Measurements from ENCODE around the gene SLC25A21.
"Not testable (repeated sequence)": the region's sequence is repeated elsewhere in the genome, so short reads cannot be mapped to it uniquely, and the experiment has no call there.

Gene SLC25A21

DNA sequence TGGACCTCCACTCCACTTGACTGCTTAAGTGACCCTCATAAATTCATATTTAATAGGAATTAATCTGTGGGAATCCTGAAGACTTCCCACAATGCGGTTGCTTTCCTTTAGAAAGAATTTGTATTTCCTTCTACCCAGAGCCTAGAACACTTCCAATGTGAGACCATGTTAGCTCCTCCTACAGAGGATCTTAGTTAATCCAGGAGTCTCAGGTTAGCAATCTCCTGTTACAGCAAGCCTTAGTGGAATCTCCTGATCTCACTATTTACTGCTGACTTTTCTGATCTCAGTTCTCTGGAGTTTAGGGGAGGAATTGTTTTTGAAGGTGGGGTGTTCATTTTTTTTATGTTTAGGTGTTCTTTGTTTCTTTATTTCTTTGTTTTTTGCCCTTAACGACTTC lies 186.0 kb downstream of the SLC25A21 start:
- DNase-seq (ENCODE audit: low read depth), result no peak

DNA sequence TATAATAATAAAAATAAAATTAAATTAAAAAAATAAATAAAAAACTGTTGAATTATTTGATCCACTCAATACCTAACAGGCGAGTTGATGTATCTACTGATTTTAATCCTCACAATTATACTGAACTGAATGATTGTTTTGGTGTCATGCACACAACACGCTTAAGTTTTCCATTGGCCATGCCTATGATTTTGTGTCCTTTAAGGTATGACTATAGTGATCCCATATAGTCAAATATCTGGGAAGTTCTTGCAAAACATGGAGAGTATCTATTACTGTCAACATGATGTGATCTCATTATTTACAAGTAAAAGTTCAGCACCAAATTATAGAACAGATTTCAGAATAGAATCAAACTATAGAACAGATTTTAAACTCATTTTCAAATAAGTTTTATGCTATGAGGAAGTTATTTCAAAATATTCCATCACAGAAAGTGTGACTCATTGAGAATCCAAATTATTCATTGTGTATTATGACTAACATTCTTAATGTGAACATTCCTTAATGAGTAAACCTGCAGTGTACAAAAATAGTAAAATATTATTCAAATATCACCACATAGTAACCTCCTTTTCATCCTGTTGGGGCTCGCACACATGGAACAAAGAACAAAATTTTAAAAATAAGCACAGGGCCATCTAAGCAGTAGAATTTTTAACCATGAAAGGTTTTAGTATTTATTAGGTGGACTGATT lies 190.4 kb downstream of the SLC25A21 start:
- DNase-seq (ENCODE audit: low read depth), result no peak

DNA sequence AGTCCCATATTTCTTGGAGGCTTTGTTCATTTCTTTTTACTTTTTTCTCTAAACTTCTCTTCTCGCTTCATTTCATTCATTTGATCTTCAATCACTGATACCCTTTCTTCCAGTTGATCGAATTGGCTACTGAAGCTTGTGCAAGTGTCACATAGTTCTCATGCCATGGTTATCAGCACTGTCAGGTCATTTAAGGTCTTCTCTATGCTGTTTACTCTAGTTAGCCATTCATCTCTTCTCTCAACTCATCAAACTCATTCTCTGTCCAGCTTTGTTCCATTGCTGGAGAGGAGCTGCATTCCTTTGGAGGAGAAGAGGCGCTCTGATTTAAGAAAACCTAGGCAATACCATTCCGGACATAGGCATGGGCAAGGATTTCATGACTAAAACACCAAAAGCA lies 192.0 kb downstream of the SLC25A21 start:
- not testable (repeated sequence) for DNase-seq (ENCODE audit: low read depth)

DNA sequence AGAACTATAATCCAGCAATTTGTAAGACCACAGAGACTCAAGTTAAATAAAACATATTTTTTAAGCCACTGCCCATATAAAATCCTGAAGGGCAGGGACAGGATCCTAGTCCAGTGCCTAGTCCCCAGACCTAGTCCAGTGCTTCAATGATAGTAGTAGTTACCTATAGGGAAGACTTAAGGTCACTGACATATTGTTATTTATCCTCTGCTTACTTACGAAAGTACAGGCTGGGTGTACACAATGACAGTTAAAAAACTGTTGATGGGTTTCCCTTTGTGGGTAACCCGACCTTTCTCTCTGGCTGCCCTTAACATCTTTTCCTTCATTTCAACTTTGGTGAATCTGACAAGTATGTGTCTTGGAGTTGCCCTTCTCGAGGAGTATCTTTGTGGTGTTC lies 192.5 kb downstream of the SLC25A21 start:
- DNase-seq (ENCODE audit: low read depth), result no peak

DNA sequence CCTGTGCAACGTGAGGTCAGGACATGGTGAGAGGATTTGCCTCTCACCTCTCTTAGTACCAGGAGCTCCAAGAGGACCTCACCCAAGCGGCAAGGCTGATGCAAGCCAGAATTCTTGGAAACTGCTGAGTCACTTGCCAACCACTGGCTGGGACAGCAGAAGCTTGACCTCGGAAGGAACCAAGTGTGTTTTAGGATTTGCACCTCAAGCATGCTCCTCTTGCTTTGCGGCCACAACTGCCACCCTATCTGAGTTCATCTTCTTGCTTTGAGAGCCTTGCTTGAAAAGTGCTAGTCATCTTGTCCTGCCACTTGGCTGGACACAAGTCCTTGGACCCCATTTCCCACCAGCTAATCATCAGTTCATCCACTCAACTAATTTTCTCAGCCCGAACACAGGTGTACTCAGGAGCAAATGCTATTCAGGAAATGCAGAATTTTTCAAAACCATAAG lies 195.8 kb downstream of the SLC25A21 start:
- DNase-seq (ENCODE audit: low read depth), result peak; percentile 12

DNA sequence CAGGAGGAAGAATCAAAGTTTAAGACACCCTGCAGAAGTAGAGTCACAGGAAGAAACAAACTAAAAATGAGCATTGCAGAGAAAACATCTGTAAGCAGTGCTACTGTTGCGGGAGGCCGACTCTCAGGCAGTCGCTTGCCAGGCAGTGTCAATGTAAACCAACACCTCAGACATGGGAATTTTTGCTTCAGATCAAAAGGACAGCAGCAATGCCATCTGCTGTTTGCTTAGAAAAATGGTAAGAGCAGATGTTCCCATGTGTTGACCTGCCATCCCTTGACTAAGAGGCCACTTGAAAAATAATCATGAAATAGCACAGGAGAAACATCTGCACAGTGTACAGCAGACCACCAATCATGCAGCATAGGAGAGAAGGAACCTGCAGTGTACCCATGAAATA lies 196.6 kb downstream of the SLC25A21 start:
- DNase-seq (ENCODE audit: low read depth), result no peak

DNA sequence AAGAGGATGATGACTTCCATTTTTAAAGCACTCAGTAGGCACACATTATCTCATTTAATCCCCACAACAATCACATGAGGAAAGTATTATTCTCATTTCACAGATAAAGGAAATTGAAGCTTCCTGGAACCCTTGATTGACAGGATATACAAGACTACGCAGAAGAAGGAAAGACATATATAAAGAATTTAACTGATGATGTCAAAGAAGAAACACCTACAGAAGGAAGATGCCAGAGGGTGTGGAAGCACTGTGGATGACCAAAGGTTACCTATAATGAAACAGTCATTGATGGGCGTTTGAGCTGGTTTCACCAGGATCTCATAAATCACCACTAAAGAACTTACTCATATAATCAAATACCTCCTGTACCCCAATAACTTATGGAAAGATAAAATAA lies 197.4 kb downstream of the SLC25A21 start:
- no peak for DNase-seq (ENCODE audit: low read depth)

DNA sequence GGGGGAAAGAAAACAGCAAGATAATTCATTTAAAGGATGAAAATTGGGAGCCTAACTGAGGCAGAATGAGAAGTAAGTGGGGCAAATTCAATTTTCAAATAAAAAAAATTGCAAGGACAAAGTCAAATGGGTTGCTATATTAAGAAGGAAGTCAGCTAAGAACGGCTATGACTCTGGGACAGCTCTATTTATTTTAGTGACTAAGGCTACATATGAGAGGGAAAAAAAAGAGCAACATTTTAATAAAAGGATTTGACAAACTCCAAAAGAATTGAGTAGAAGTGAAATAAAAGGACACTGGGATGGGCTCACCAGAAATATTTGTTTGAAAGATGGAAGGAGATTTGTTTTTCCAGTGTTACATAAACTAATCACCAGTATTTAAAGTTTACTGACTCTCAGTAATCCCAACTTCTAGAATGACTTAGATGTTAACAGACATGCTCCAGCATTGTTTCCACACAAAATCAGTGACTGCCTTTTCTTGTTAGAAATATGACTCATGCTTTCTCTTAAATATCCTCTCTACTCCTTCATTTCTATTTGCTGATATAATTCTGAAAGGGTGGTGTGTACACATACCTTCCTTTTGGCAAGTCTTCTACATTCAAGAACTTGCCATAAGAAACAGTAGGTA lies 198.5 kb downstream of the SLC25A21 start:
- peak; percentile 8 for DNase-seq (ENCODE audit: low read depth)

DNA sequence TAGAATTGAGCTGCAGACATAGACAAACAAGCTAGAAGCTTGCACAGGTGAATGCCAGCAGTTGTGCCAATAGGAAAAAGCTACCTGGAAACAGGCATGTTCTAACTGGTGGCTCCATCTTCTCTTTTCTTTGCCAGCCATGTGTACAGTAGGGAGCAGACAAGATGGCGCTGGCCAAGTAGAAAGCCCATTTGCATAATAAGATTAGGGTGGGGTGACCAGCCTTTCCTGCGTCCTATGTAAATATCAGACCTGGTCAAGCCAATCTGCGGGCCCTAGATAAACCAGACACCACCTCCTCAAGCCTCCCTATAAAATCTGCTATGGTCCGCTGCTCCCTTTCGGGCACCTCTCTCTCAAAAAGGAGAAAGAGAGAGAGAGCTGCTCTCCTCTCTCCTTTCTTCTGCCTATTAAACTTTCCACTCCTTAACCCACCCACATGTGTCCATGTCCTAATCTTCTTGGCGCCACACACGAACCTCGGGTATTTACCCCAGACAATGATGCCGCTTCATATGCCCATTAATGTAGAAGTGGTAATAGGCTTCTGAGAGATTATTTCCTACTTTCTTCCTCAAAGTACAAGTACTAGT lies 201.0 kb downstream of the SLC25A21 start:
- no peak for DNase-seq (ENCODE audit: low read depth)

DNA sequence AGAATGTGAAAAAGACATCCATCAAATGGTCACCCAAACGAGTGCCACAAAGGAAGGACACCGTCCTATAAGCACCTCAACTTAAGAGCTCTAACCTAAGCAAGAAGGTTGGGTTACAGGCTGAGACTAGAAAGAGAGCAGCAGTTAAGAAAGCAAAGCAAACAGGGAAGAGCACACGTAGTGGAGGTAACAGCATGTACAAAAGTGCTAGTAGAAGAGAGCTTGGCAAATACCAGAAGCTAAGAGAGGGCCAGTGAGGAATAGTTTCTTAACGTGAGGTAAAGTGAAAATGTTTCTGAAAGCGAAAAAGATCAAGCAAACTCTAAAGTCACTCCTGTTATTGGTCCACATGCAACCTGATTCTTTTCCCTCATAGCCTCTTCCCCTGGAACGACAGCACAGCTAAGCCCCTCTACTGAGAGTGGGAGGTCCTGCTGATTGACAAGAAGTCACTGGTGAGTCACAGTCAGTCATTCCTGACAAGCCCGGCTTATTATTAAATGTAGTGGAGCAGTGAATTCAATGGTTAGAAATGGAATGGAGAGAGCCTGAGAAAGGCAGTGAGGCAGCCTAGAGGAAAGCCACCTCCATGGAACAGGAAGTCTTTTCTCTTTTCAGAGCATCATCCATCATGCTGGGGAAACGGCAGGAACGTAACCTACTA lies 204.4 kb downstream of the SLC25A21 start:
- DNase-seq (ENCODE audit: low read depth), result no peak

DNA sequence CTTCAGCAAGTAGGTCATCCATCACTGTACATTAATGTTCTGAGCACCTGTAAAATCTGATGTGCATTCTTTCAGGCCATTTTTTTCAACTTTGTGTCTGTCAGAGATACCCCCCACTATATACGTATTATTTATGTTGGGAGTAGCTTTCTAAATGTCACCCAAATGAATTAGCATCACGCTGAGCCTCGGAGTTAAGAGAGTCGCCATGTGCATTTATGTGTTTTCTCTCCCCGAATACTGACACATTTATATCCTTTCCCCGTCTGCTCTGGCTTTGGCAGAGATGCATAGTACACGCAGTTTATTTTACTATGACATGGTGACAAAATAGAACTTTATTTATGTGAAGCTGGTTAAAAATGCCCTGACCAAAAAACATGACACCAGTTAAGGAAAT lies 216.4 kb downstream of the SLC25A21 start:
- no peak for DNase-seq (ENCODE audit: low read depth)

DNA sequence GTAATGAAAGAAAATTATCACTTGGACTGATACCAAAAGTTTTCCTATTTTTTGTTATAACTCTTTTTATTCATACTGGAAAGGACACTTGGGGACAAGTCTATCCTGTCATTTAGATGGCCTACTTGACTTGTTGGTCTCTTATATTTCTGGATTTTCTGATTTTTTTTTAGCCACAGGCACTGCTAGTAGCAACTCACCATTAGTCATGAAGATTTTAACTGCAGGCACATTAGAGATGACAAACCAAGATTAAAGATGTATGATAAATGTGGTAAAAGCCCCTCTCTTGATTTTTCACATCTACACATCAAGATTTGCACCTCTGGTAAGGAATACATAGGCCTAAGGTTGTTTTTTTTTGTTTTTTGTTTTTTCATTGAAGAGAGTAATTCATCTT lies 217.0 kb downstream of the SLC25A21 start:
- no peak for DNase-seq (ENCODE audit: low read depth)

DNA sequence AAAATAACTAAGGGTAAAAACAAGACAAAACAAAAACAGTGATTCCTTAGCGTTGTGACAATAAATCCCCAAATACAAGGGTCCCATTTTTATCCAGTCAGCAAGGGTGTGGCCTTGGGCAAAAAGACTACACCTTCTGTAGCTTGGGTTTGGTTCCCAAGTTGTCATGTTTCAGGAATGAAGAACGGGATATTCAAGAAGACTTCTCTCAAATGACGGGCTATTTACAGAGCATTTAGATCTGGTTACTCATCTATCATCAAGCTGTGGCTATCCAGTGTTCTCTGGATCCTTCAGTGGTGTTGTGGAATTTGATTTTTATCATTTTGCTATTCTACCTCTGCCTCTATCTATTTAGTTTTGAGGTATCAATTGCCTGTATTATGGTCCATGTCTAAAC lies 219.7 kb downstream of the SLC25A21 start:
- no peak for DNase-seq (ENCODE audit: low read depth)

DNA sequence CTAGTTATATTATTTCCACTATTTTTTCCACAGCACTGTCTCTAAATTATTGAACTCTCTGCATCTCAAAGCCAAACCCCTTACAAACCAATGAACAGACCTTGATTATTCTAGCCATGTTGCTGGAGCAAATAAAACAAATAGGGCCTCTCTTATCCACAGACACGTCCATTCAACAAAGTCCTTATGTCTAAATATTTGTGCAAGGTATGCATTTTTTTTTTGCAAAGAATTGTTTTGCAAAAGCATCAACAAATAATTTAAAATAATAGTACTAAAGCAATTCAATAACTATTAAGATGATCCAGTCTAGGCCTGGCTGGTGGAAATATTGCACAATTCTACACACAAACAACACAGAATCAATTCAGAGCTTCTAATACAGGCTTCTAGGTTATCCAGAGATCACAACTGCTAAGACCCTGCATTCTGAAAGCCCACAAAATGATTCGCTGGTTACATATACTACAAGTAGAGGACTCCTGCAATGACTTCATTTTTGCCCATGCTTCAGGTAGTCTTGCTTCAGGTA lies 221.0 kb downstream of the SLC25A21 start:
- DNase-seq (ENCODE audit: low read depth), result no peak

DNA sequence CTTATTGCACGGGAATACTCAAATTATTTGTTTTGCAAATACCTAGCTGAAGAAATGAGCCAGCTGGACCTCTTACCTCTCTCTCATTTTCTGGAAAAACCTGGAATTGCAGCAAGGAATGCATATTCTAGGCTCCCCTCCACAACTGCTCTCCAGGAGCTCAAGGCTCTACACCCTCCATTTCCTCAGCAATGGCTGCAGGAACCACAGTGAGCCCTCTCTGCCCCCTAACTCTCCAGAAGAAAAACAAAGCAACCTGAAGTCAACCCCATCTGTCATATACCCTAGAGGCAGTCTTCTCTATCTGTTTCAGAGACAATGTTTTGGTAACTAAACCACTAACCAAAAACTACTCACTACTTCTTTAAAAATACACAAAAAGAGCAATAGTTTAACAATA lies 221.6 kb downstream of the SLC25A21 start:
- DNase-seq (ENCODE audit: low read depth), result no peak

DNA sequence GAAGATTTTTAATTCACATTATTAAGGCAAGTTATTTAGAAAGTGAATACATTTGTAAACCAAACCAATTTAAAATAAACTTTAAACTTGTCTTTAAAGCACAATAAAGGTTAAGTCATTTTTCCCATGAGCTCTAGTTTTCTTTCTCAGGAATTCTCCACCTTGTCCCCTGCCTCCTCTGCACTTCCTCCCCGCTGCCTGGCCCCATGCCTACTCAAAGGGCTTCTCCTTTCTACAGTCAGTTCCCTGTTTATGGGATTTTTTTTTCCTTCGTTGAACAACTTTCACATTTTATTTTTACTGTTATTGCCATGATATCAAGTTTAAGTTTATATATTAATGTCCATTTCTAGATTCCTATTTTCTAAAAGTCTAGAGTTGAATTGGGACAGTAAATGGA lies 223.0 kb downstream of the SLC25A21 start:
- no peak for DNase-seq (ENCODE audit: low read depth)

DNA sequence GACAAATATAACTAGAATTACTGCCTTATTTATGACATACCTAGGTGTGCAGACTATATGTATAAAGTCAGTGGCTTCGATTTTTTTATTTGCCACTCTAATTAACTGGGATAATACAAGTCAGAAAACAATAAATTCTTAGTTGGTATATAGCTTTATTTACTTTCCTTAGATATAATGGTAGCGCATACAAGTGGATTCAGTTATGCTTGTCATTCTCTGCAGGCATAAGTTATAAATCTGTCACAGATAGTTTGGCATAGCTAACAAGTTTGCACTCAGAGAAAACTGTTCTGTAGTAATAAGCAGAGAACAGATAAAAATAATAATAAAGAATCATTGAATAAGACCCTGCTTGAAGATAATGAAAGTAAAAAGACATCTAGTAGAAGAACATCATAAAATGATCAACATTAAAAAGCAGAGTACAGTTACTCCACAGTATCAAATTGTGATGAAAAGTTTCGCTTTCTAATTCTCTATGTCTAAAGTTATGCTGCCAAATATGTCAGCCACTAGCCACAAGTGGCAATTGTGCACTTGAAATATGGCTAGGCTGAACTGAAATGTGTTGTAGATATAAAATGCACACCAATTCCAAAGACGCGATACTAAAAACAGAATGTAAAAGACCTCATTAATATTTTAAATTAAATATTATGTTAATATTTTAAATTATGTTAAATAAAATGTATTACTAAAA lies 224.1 kb downstream of the SLC25A21 start:
- no peak for DNase-seq (ENCODE audit: low read depth)

DNA sequence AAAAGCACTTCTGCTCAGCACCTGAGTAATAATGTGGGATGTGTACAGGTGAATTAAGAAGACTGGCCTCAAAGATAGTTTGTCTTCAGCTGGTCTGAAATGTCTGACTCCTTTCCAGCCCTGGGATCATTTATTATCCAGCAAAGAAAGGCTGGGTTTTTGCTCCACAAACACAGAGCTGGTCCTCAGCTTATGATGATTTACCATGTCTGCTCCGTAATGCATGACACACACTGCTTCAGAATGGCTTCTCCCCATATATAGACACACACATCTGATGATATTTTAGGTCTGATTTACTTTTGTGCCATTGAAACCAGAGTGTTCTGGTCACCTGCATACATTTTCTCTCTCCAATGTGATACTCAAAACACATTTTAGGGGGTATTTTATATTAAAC lies 225.0 kb downstream of the SLC25A21 start:
- DNase-seq (ENCODE audit: low read depth), result no peak

DNA sequence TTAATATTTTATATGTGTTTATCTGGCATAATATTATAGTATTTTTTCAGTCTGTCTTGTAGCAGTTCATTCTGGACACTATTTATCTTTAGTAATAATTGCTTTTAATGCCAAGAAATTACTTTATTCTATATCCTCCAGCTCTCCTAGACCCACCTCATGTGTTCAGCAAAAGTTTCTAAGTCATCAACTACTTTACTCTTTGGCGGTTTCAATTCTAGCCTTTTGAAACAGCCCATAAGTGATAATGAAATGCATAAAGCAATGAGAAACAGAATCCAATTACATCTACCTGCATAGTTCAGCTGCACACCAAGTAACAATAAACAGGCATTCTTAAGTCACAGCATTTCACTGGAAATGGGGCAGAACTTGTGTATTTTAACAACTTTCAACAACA lies 225.5 kb downstream of the SLC25A21 start:
- no peak for DNase-seq (ENCODE audit: low read depth)

DNA sequence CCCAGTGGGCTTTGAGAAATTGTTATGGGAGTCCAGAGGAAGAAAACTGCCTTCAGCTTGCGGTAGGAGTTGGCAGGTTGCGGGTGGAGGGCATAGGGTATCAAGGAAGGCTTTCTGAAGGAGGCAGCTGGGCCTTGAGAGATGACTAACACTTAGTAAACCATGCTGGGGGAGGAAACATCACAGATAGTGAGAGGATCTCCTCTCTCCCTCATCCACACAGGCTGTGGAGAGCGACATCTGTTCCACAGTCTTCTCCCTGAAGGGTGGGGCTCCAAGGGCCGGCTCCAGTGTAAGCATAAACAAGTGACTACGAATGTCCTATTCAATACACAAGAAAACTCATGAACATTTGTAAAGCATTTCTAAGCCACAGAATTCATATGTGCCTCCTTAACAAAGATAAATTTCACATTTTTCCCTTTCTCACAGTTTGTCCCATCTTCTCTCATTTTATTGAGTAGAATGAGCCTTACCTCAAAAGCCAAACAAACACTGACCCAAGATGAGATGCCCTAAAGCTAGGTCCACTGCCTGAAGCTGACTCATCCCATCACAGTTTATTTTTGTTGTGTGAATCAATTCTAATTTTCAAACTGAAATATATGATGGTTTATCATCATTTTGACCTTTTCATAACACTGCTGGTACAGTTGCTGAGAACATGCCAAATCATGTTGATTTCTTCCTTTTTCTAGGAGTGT lies 227.9 kb downstream of the SLC25A21 start:
- no peak for DNase-seq (ENCODE audit: low read depth)

DNA sequence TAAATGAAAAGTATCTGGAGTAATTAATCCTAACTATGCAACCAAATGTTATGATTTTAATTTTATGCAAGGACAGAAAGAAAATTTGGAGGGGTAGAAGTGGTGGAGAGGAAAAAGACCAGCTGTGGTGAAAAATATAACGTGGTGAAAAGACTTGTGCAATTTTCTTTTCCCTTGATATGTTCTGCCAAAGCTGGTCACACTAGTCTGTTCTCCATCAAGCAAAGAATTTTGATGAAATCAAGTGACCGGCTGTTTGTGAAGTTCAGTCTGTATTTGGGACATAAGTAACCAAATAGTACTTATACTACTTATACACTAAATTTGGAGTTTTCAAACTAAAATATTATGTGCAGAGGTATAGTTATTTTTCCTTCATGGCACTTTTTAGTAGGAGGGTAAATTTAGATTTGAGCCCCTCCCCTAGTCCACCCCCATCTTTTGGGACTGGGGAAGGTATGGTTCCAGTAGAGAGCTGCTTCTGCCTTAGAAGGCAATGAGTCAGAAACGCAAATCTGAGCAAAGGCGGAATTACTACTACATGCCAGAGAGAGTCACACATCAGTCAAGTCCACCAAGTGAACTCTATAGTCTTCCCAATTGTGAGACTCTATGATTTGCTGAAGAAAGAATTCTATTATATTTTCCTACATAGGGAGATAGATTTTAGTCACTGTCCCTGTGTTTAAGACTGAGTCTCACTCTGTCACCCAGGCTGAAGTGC lies 229.7 kb downstream of the SLC25A21 start:
- DNase-seq (ENCODE audit: low read depth), result no peak

All from fibroblast of the conjunctiva (primary cell).